Measurements from ENCODE around the gene KCTD13.

The KCTD13 gene

DNA sequence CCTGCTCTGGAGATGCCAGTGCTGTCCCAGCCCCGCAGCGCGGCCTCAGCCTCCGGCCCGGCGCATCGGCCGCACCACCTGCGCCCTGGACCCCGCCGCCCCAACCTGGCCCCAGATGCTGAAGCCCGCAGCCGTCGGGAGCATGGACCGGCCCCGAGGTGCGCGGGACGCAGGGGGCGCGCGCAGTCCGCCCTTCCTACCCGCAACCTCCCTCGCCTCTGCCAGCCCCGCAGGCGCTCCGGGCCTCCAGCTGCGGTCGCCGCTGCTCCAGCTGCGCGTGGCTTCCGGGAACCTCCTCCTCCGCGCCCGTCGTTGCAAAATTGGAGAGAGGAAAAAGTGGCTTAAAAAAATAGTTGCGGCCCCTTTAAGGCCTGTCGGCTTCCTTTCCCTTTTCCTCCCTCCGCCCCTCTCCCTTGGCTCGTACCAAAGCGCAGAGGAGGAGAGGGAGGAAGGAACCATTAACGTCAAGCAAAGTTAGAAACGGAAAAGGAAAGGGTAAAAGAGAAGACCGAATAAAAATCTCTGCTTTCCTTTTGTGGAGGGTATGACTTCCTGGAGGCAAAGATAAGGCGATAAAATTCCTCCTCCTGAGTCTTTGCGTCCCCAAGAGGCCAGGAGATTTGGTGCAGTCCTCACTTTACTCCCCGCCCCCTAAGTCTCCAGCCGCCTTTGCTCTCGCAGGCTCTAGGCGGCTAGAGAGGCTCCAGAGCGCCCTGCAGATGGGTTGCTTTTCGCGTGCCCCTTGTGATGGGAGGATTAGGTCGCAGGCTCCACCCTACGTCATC is 63.0 kb downstream of the KCTD13 start, which contains the start of gene CDIPT (continued):
- TF ChIP-seq ZSCAN16 (tag by site-specific recombination; IDR thresholded peaks at IDR 0.05): no peak
- TF ChIP-seq, protein P1, sequence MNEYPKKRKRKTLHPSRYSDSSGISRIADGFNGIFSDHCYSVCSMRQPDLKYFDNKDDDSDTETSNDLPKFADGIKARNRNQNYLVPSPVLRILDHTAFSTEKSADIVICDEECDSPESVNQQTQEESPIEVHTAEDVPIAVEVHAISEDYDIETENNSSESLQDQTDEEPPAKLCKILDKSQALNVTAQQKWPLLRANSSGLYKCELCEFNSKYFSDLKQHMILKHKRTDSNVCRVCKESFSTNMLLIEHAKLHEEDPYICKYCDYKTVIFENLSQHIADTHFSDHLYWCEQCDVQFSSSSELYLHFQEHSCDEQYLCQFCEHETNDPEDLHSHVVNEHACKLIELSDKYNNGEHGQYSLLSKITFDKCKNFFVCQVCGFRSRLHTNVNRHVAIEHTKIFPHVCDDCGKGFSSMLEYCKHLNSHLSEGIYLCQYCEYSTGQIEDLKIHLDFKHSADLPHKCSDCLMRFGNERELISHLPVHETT (tag by site-specific recombination; IDR thresholded peaks at IDR 0.05): peak; percentile 96
- peak; percentile 75 for TF ChIP-seq ZNF341 (tag by site-specific recombination; IDR thresholded peaks at IDR 0.05; ENCODE audit: low read depth)
- TF ChIP-seq ZNF623 (tag by site-specific recombination; IDR thresholded peaks at IDR 0.05): peak; percentile 37; the same call in 1 of the 2 replicates
- peak; percentile 90 for TF ChIP-seq ZBTB21 (tag by site-specific recombination; IDR thresholded peaks at IDR 0.05)
- peak; percentile 7; the same call in 1 of the 2 replicates for TF ChIP-seq ZNF146 (tag by site-specific recombination; IDR thresholded peaks at IDR 0.05)
- TF ChIP-seq ZNF624 (tag by site-specific recombination; IDR thresholded peaks at IDR 0.05): no peak
- TF ChIP-seq ZNF843 (tag by site-specific recombination; IDR thresholded peaks at IDR 0.05): 0 out of 2 replicates have a peak, but pooled peaks have one; percentile 49
- TF ChIP-seq REPIN1 (tag by site-specific recombination; IDR thresholded peaks at IDR 0.05; ENCODE audit: low read depth): no peak
- peak; percentile 69 for TF ChIP-seq ZNF76 (tag by site-specific recombination; IDR thresholded peaks at IDR 0.05; ENCODE audit: borderline replicate concordance, low read depth)
- TF ChIP-seq, protein P2, sequence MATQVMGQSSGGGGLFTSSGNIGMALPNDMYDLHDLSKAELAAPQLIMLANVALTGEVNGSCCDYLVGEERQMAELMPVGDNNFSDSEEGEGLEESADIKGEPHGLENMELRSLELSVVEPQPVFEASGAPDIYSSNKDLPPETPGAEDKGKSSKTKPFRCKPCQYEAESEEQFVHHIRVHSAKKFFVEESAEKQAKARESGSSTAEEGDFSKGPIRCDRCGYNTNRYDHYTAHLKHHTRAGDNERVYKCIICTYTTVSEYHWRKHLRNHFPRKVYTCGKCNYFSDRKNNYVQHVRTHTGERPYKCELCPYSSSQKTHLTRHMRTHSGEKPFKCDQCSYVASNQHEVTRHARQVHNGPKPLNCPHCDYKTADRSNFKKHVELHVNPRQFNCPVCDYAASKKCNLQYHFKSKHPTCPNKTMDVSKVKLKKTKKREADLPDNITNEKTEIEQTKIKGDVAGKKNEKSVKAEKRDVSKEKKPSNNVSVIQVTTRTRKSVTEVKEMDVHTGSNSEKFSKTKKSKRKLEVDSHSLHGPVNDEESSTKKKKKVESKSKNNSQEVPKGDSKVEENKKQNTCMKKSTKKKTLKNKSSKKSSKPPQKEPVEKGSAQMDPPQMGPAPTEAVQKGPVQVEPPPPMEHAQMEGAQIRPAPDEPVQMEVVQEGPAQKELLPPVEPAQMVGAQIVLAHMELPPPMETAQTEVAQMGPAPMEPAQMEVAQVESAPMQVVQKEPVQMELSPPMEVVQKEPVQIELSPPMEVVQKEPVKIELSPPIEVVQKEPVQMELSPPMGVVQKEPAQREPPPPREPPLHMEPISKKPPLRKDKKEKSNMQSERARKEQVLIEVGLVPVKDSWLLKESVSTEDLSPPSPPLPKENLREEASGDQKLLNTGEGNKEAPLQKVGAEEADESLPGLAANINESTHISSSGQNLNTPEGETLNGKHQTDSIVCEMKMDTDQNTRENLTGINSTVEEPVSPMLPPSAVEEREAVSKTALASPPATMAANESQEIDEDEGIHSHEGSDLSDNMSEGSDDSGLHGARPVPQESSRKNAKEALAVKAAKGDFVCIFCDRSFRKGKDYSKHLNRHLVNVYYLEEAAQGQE (tag by site-specific recombination; IDR thresholded peaks at IDR 0.05): peak; percentile 38
- no peak for TF ChIP-seq ZFP41 (tag by site-specific recombination; IDR thresholded peaks at IDR 0.05; ENCODE audit: borderline replicate concordance)
- no peak for TF ChIP-seq ZNF768 (tag by site-specific recombination; IDR thresholded peaks at IDR 0.05)
- TF ChIP-seq, protein P3, sequence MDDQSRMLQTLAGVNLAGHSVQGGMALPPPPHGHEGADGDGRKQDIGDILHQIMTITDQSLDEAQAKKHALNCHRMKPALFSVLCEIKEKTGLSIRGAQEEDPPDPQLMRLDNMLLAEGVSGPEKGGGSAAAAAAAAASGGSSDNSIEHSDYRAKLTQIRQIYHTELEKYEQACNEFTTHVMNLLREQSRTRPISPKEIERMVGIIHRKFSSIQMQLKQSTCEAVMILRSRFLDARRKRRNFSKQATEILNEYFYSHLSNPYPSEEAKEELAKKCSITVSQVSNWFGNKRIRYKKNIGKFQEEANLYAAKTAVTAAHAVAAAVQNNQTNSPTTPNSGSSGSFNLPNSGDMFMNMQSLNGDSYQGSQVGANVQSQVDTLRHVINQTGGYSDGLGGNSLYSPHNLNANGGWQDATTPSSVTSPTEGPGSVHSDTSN (CRISPR knock-in tag; IDR thresholded peaks at IDR 0.05): 0 out of 2 replicates have a peak, but pooled peaks have one; percentile 2
- TF ChIP-seq, protein P4, sequence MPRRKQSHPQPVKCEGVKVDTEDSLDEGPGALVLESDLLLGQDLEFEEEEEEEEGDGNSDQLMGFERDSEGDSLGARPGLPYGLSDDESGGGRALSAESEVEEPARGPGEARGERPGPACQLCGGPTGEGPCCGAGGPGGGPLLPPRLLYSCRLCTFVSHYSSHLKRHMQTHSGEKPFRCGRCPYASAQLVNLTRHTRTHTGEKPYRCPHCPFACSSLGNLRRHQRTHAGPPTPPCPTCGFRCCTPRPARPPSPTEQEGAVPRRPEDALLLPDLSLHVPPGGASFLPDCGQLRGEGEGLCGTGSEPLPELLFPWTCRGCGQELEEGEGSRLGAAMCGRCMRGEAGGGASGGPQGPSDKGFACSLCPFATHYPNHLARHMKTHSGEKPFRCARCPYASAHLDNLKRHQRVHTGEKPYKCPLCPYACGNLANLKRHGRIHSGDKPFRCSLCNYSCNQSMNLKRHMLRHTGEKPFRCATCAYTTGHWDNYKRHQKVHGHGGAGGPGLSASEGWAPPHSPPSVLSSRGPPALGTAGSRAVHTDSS (tag by site-specific recombination; IDR thresholded peaks at IDR 0.05): 0 out of 2 replicates have a peak, but pooled peaks have one; percentile 1
- peak; percentile 80 for TF ChIP-seq ZNF394 (tag by site-specific recombination; IDR thresholded peaks at IDR 0.05; ENCODE audit: borderline replicate concordance)
- peak; percentile 91 for TF ChIP-seq ZXDB (tag by site-specific recombination; IDR thresholded peaks at IDR 0.05)
- TF ChIP-seq, protein P5, sequence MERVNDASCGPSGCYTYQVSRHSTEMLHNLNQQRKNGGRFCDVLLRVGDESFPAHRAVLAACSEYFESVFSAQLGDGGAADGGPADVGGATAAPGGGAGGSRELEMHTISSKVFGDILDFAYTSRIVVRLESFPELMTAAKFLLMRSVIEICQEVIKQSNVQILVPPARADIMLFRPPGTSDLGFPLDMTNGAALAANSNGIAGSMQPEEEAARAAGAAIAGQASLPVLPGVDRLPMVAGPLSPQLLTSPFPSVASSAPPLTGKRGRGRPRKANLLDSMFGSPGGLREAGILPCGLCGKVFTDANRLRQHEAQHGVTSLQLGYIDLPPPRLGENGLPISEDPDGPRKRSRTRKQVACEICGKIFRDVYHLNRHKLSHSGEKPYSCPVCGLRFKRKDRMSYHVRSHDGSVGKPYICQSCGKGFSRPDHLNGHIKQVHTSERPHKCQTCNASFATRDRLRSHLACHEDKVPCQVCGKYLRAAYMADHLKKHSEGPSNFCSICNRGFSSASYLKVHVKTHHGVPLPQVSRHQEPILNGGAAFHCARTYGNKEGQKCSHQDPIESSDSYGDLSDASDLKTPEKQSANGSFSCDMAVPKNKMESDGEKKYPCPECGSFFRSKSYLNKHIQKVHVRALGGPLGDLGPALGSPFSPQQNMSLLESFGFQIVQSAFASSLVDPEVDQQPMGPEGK (tag by site-specific recombination; IDR thresholded peaks at IDR 0.05): peak; percentile 51
- TF ChIP-seq, protein P6, sequence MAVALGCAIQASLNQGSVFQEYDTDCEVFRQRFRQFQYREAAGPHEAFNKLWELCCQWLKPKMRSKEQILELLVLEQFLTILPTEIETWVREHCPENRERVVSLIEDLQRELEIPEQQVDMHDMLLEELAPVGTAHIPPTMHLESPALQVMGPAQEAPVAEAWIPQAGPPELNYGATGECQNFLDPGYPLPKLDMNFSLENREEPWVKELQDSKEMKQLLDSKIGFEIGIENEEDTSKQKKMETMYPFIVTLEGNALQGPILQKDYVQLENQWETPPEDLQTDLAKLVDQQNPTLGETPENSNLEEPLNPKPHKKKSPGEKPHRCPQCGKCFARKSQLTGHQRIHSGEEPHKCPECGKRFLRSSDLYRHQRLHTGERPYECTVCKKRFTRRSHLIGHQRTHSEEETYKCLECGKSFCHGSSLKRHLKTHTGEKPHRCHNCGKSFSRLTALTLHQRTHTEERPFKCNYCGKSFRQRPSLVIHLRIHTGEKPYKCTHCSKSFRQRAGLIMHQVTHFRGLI (tag by site-specific recombination; IDR thresholded peaks at IDR 0.05): 0 out of 2 replicates have a peak, but pooled peaks have one; percentile 7
- peak; percentile 42; the same call in 1 of the 2 replicates for TF ChIP-seq WT1 (tag by site-specific recombination; IDR thresholded peaks at IDR 0.05)
- TF ChIP-seq, protein P7, sequence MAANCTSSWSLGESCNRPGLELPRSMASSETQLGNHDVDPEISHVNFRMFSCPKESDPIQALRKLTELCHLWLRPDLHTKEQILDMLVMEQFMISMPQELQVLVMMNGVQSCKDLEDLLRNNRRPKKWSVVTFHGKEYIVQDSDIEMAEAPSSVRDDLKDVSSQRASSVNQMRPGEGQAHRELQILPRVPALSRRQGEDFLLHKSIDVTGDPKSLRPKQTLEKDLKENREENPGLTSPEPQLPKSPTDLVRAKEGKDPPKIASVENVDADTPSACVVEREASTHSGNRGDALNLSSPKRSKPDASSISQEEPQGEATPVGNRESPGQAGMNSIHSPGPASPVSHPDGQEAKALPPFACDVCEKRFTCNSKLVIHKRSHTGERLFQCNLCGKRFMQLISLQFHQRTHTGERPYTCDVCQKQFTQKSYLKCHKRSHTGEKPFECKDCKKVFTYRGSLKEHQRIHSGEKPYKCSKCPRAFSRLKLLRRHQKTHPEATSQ (tag by site-specific recombination; IDR thresholded peaks at IDR 0.05): peak; percentile 77; the same call in 1 of the 2 replicates
- TF ChIP-seq ZNF202 (tag by site-specific recombination; IDR thresholded peaks at IDR 0.05; ENCODE audit: borderline replicate concordance): no peak
- TF ChIP-seq SCRT1 (tag by site-specific recombination; IDR thresholded peaks at IDR 0.05; ENCODE audit: borderline replicate concordance): peak; percentile 21; the same call in 1 of the 2 replicates
- TF ChIP-seq ZBTB8A (tag by site-specific recombination; IDR thresholded peaks at IDR 0.05): peak; percentile 82
- no peak; the same call in 1 of the 2 replicates for TF ChIP-seq ZNF791 (tag by site-specific recombination; IDR thresholded peaks at IDR 0.05)
